RWPE2 (cell line): ENCODE results near the gene HMGCS2.

Experiments used
- ATAC-seq: fragments of 200-7000 bp; cut with Tn5 transposase; 3 replicates; pipeline ENCODE4 v1.9.1; 2021; ENCODE audit warnings: low read depth
- DNase-seq: peaks from one replicate; pipeline ENCODE4 v3.0.0-alpha.2; 2020; ENCODE audit warnings: low spot score
- H3K27ac ChIP-seq: fragments of 450-650 bp; 2 replicates; pipeline ENCODE4 v1.5.1; 2017; ENCODE audit warnings: mild to moderate bottlenecking; ENCODE audit not compliant: poor library complexity, severe bottlenecking
- H3K27me3 ChIP-seq: fragments of 250-450 bp; sonication (Bioruptor Pico); 2 replicates; pipeline ENCODE4 v1.5.1; 2021; ENCODE audit warnings: mild to moderate bottlenecking, moderate library complexity; ENCODE audit not compliant: insufficient read depth, poor library complexity, severe bottlenecking
- H3K36me3 ChIP-seq: fragments of 250-450 bp; sonication (Bioruptor Pico); 2 replicates; pipeline ENCODE4 v1.5.1; 2020; ENCODE audit warnings: low read depth, mild to moderate bottlenecking, moderate library complexity
- H3K4me1 ChIP-seq: fragments of 250-450 bp; sonication (Bioruptor Pico); 2 replicates; pipeline ENCODE4 v1.5.1; 2021; ENCODE audit warnings: mild to moderate bottlenecking, moderate library complexity; ENCODE audit not compliant: insufficient read depth, poor library complexity, severe bottlenecking
- H3K4me3 ChIP-seq: fragments of 250-450 bp; sonication (Bioruptor Pico); 2 replicates; pipeline ENCODE4 v1.5.1; 2021; ENCODE audit warnings: mild to moderate bottlenecking, moderate library complexity; ENCODE audit not compliant: severe bottlenecking
- H3K9me3 ChIP-seq: fragments of 250-450 bp; sonication (Bioruptor Pico); 2 replicates; pipeline ENCODE4 v1.5.1; 2021; ENCODE audit warnings: mild to moderate bottlenecking, moderate library complexity; ENCODE audit not compliant: severe bottlenecking
- CTCF ChIP-seq: fragments of 450-650 bp; IDR thresholded peaks from one replicate; pipeline ENCODE4 v1.5.1; 2017; ENCODE audit warnings: mild to moderate bottlenecking, moderate library complexity; ENCODE audit not compliant: poor library complexity, severe bottlenecking

HMGCS2 gene

GRCh38 chr1:119720866-119721440 is 47.8 kb downstream of the HMGCS2 start:
- DNase-seq (no peak), ATAC-seq (no peak)
- Histone ChIP-seq H3K36me3 (peaks cover 91% of the 10 kb centered on the region), H3K4me3 (no peak overlapping the region), H3K27me3 (no peaks in the 10 kb centered on the region), H3K9me3 (no peaks in the 10 kb centered on the region), H3K4me1 (no peaks in the 10 kb centered on the region), H3K27ac (no peak overlapping the region)
- no peak for TF ChIP-seq CTCF

DNA sequence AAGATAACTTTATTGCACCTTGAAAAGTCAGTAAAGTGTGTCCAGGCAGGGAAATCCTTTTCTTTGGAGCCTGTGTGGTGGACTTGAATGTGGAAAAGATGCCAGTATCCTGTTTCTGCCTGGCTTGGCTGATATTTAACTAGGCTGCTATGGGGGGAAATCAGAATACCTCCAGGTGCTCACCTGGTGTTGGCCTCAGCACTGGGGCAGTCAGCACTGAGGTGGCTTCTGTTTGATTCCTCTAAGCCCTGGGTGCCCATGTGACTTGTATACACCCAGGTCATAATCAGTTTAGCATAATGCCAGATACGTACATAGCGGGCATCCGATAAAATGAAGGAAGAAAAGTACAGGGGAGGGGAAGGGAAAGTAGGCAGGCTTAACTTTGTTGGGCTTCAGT is 49.7 kb downstream of the HMGCS2 start:
- DNase-seq: no peak
- no peak for ATAC-seq
- no peak overlapping the region for H3K27ac ChIP-seq
- no peak overlapping the region for H3K4me3 ChIP-seq
- no peak for TF ChIP-seq CTCF
- no peaks in the 10 kb centered on the region for H3K9me3 ChIP-seq
- H3K4me1 ChIP-seq: peaks cover 8% of the 10 kb centered on the region
- H3K36me3 ChIP-seq: peaks cover 91% of the 10 kb centered on the region
- no peaks in the 10 kb centered on the region for H3K27me3 ChIP-seq

- Histone ChIP-seq H3K36me3 (peaks cover 91% of the 10 kb centered on the region), H3K4me1 (peaks cover 14% of the 10 kb centered on the region), H3K9me3 (no peaks in the 10 kb centered on the region), H3K4me3 (no peak overlapping the region), H3K27ac (no peak overlapping the region), H3K27me3 (no peaks in the 10 kb centered on the region)
- ATAC-seq (no peak), DNase-seq (no peak)
- TF ChIP-seq CTCF: no peak
Measured at GRCh38 chr1:119718409-119718808, 50.3 kb downstream of the HMGCS2 start.

GRCh38 chr1:119715542-119715941 is 53.2 kb downstream of the HMGCS2 start:
- DNase-seq (no peak), ATAC-seq (no peak)
- Histone ChIP-seq H3K27ac (no peak overlapping the region), H3K27me3 (no peaks in the 10 kb centered on the region), H3K9me3 (no peaks in the 10 kb centered on the region), H3K36me3 (peaks cover 71% of the 10 kb centered on the region), H3K4me1 (peaks cover 17% of the 10 kb centered on the region), H3K4me3 (no peak overlapping the region)
- TF ChIP-seq CTCF: no peak

GRCh38 chr1:119714583-119714982 is 54.1 kb downstream of the HMGCS2 start:
- DNase-seq (no peak), ATAC-seq (no peak)
- no peak overlapping the region for H3K4me3 ChIP-seq
- no peaks in the 10 kb centered on the region for H3K9me3 ChIP-seq
- peaks cover 17% of the 10 kb centered on the region for H3K4me1 ChIP-seq
- H3K36me3 ChIP-seq: peaks cover 61% of the 10 kb centered on the region
- TF ChIP-seq CTCF: no peak
- H3K27me3 ChIP-seq: no peaks in the 10 kb centered on the region
- no peak overlapping the region for H3K27ac ChIP-seq
